Erythroblast (primary cell): ENCODE data around the gene TMEM200A.

Source experiments
- DNase-seq, 2 experiments: peaks; one replicate each; lab custom pipeline; 2025; lab: John Stamatoyannopoulos, UW
- GATA1 ChIP-seq: IDR thresholded peaks from 2 replicates; pipeline ENCODE4 v1.6.1; 2011; ENCODE audit warnings: low read depth, mild to moderate bottlenecking, control low read depth, low read length, moderate library complexity
- POLR2A ChIP-seq: IDR thresholded peaks from 2 replicates; pipeline ENCODE4 v1.6.1; 2011; ENCODE audit warnings: mild to moderate bottlenecking, low read length

TMEM200A gene

DNA sequence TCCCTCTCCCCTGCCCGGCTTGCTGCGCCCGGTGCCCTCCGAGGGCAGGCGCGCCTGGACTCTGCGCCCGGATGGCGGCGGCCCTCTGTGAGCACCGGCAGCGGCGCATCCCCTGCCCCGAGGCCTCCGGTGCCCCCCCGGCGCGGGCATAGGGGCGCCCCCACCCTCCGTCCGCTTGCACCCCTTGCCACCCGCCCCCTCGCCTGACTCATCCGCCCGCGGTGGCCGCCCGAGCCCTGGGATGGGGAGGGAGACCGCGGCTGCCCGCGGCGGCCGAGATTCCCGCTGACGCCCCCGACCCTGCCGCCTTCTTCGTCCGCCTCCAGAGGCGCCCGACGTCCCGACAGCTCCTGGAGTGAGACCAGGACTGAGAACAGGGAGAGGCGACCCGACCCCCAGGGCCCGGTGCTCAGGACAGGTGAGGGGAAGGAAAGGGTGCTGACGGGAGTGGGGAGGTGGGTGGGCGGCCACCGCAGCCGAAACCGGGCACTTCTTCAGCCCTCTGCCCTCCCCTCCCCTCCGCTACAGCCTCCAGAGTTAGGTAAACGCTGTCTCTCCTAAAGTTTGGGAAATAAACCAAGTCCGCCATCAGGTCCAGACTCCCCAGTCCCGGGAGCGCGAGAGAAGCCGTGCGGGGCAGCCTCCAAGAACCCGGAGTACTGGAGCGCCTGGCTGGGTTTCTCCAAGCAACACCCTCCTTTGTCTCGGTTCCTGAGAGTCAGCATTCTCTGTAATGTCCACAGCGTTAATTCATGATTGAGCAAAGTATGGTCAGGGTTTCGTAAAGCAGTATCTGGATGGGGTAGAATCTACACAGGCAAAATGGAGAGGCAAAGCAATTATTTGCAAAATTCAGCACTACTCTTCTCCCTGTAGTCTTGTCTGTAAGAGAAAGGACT is 539 bp downstream of the TMEM200A start:
- TF ChIP-seq GATA1 = no peak
- TF ChIP-seq POLR2A = no peak
- DNase-seq = no peak

DNA sequence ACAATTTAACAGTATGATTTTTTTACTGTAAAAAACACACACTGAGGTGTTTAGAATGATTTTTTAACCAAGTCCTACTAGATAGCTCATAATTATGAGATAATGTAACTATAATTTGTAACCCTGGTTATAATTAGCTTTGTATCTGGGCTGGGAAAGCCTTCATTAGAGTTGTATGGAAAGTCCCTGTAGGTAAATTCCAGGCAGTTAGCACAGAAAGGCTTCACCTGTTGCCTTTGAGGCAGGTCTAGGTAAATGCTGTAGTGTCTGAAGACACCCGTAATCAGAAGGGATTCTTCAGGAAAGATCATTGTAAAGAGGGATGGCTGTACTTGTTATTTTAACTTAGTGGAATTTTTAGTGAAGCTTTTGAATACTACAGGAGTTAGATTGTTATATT is 1.9 kb downstream of the TMEM200A start:
- TF ChIP-seq GATA1 (no peak), POLR2A (no peak)
- DNase-seq = no peak

DNA sequence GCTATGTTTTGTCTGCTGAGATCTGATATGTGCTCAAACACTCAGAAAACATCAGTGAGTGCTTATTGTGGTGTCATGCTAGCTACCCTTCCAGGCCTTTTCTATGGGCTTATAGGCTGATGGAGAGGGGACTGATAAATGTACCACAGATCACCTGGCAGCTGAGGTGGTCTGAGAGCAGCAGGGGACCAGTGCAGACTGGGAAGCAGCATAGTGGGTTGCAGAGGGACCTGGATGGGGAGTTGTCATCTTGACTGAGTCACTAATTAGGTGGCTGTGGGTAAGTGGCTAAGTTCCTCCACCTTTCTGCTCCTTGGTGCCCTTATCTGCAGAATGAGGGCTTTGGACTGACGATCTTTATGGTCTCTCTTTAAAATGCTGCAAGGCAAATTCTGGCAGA is 2.8 kb downstream of the TMEM200A start:
- TF ChIP-seq POLR2A = no peak
- TF ChIP-seq GATA1 = no peak
- no peak for DNase-seq

DNA sequence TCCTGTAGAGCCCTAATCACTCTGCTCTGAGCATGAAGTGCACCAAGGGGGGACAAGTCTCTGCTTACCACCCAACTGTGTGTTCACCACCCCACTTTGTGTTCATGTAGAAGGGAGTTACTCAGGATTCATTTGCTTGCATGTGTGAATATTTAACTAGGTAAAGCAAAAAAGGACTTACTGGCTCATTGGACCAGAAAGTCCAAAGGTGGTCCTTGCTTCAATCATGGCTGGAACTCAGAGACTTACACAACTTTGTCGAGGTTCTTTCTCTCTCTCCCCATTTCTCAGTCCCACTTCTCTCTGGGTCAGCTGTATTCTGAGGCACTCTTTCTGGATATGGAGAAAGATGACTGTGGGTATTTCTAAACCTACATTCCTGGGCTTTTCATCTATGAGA is 4.0 kb downstream of the TMEM200A start:
- no peak for DNase-seq
- TF ChIP-seq GATA1 = no peak
- no peak for TF ChIP-seq POLR2A

DNA sequence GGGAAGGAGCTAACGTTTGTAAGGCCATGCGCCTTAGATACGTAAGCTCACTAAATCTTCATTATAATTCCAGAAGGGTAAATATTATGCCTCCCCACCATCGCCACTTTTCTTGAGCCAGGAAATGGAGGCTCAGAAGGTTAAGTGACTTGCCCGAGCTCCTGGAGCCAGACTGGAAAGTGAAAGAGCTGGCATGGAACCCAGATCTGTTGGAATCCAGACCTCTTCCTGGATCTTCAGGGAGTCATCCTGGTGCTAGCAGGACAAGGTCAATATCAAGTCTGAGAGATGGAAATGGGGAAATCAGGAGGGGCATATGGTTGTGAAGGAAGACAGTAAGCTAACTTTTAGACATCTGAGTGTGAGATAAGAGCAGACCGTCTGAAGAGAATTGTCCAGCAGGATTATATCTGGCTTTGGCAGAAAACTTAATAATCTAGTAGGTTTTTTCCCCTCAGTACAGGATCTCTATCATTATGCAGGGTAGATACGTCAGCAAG is 6.2 kb downstream of the TMEM200A start:
- TF ChIP-seq GATA1 = no peak
- TF ChIP-seq POLR2A = no peak
- no peak for DNase-seq

DNA sequence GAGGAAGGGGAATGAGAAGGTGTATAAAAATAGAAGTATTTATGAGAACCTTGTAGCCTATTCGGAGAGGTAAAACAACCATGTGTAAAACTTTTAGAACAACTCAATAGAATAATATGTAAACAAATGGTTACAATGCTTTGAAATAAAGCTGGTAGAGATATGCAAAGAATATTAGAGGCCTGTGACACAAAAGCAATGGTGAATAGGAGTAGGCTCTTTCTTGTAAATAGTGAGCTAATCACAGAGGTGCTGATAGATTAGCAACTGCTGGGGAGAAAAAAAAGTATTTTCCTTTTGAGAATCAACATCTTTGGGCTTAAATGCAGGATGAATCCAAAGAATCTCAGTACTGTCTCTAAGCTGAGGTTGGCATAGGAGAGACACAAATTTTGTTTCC is 7.0 kb downstream of the TMEM200A start:
- DNase-seq = no peak
- TF ChIP-seq POLR2A (no peak), GATA1 (no peak)

DNA sequence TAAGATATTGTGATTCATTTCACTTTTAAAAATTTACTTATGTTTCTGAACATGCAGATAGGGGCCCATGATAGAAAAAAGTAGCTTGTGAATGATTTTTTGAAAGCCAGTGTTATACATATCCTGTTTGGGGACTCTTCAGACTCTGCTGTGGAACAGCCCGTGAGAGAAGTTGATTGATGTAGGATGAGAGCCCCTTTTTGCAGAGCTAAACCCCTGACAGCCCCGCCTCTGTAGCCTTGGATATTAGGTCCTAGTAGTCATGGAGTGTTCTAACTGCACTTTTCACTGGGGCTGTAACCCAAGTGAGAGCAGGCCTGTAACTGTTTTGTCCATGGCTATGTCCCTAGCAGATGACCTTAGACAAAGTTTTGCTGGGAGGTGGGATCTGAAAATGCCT is 8.2 kb downstream of the TMEM200A start:
- no peak for TF ChIP-seq POLR2A
- no peak for TF ChIP-seq GATA1

DNA sequence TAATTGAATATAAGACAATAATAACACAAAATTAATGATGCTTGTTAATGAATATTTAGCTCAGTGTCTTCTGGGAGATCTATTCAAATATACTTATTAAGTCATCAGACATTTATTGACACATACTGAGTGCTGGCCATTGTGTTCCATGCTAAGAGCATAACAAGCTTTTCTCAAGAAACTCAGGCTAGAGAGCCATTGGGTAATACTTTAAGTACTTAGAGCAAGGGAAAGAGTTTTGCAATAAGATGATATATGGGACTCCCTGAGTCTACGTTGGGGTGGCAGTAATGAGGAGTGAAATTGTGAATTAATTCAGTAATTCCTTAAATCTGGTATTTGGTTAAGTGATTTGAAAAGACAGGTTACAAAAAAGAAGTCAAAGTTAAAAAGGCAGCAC is 11.1 kb downstream of the TMEM200A start:
- DNase-seq = no peak
- TF ChIP-seq GATA1 = no peak
- no peak for TF ChIP-seq POLR2A

More for the DNA sequence above, 8.2 kb downstream of the TMEM200A start:
- DNase-seq = no peak

DNA sequence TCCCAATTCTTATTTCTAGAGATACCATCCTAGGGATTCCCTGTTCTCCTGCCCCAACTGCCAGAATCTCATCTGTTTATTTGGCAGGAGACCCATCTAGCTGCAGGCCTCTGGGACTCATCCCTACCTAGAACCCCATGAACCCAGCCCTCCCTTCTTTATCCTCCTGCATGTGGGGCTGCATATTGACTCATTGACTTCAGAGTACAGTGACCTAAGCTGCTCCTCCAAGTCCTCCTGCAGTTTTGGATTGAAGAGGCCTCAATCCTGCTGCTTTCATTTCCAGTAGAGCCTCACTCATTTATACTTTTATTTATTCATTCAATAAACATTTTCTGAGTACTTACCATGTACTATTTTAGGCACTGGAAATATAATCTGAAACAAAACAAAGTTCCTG is 11.6 kb downstream of the TMEM200A start:
- TF ChIP-seq GATA1 (no peak), POLR2A (no peak)
- DNase-seq = no peak

DNA sequence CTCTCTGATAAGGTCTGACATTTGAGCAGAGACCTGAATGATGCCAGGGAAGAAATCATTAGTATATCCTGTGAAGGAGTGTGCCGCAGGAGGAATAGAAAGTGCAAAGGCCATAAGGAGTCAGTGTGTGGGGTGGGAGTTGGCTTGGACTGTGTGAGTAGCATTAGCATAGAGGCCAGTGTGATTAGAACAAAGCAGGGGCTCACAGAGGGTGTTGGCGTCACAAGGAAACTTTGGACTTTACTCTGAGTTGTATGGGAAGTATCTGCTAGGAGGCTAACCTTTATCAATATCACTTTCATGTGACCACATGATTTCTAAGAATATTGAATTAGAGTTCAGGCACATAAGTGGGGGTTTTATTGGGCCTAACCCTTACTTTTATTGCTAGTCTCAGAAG is 12.1 kb downstream of the TMEM200A start:
- DNase-seq = no peak
- no peak for TF ChIP-seq GATA1
- TF ChIP-seq POLR2A = no peak

DNA sequence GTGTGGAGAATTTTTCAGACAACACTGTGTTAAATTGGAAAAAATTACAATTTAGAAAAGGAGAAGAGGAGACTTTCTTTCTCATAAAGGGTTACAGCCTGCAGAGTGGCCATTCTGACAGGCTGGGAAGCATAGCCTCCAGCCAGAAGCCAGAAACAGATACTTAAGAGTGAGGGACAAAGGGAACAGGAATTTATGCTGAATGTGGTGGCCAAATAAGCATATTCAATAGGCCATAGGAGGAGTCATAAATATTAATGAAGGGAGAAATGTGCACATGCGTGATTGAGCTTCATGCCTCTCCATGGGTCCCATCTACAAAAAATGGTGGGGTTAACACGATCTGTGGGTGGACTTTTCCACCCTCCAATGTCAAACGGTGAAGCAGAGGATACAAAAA is 13.4 kb downstream of the TMEM200A start:
- TF ChIP-seq POLR2A (no peak), GATA1 (no peak)
- no peak for DNase-seq

DNA sequence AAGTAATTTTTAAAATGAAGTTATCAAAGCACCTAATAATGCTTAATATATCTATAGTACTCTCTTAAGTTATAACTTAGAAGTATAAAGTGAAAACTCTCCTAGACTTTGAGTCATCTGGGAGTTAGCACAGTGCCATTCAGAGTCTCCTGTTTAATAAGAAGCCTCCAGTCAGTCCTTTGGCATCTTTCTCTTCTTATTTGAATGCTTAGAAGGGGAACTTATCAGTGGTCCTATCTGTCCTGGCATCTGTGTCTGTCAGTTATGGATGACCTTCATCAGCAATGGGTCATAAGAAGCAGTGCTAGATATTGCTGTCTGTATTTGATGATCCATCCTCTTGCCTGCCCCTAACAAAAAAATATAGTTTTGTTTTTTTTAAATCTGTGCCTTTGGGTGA is 15.2 kb downstream of the TMEM200A start:
- TF ChIP-seq POLR2A (no peak), GATA1 (no peak)
- DNase-seq = no peak

DNA sequence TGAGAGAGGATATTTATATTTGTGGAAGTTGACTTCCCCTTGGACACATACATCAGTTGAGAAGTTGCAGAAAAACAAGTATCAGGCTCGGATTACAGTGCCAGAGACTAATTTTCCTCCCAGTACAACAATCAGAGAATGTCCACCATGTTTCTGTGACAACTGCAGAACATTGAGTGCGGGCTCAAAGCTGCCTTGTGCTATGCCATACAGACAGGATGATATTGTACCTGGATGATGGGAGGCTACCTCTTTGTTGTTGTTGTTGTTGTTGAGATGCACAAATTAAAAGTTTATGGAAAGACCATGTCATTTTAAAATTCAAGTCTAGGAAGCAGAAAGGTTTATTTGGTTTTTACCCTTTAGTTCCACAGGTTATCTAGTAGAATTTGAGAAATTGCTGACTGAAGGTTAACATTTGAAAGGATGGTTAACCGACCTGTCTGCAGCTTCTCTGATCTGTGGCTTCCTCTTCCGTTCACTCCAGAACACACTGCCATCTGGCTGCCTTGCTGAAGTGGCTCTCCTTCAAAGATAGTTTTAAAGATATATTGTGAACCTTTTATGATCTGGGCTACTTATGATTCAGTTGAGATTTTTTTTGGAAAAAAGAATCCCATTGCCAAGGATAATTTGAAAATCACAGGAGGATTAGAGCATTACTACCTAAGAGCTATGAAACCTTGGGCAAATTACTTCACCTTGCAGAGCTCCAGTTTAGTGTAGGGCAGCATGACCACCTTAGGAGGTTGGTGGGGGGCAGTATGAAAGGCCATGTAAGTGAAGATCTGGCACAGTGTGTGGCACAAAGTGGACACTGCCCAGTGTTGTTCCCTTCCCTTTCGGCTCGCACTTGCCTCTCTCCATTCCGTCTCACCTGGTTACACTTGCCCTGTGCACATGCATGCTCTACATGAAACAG is 15.9 kb downstream of the TMEM200A start:
- TF ChIP-seq GATA1 (no peak), POLR2A (no peak)
- no peak for DNase-seq

DNA sequence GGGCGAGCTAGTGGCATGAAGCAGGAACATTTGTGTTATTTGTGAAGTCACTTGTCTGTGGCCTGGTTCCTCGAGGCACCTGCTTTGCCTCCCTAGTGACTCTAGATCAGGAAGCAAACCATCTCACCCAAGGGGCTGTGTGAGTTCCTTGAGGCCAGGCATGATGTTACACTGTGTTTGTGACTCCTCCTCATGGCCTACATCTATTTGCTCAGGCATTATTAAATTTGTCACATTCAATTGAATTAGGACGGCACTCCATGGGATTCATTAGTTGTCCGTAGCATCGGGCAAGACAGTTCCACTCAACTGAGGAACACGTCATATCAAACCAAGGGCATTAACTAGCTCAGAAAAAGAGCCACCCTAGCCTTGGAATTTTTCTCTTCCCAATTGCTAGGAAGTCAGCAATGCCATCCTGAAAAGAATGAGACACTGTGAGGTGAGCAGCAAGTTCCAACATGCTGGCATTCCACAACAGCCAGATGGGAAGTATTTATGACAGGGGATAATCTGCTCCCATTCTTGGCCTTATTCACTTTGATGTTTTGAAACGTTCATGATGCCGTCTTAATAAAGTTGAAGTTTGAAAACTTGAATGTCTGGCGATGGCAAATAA is 17.2 kb downstream of the TMEM200A start:
- DNase-seq = no peak
- TF ChIP-seq GATA1 (no peak), POLR2A (no peak)
